ENCODE results near the gene MAMDC4. TPM values are rescaled to one million over a fixed set of nuclear protein-coding genes. Genes with fewer than 3 reads are reported as not detected.

Gene MAMDC4
- total and polyA plus RNA-seq, 2 of the 13 experiments (the other 11 are each of a cell fraction or from before 2014, with no cell fraction given), result 6.0 to 6.8 TPM

DNA sequence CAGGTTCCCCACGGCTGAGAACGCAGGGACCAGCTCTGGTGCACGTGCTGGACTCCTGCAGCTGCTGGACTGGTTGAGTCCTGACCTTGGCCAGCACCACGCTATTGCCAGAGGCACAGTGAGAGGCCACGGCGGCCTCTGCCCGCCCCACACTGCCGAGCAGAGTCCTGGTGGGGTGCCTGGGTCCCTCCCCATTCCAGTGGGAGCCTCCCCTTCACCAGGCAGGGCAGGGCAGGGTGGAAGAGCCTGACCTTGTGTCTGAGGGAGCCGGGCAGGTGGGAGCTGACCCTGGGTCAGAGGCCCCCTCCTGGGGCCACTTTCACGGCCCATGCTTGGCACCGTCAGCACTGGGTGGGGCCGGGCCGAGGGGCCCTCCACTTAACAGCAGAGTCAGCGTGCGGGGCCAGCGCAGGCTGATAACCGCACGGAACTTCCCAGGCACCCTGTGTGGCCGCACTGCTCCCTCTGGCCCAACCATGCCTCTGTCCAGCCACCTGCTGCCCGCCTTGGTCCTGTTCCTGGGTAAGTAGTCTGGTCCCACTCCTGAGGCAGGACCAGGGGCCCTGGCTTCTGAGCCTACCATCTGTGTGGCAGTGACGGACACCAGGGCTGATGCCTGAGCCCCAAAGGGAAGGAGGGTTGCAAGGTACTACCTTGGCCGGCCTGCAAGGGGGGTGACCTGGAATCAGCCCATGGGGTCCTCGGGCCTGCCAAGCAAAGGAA lies at the start of gene MAMDC4 (continued):
- TF ChIP-seq ARID4A (CRISPR knock-in tag; IDR thresholded peaks at IDR 0.05; ENCODE audit: borderline replicate concordance) (0 out of 2 replicates have a peak, but pooled peaks have one; percentile 28), ZSCAN22 (CRISPR knock-in tag; IDR thresholded peaks at IDR 0.05) (no peak), ZNF746 (CRISPR knock-in tag; IDR thresholded peaks at IDR 0.05) (no peak), AGO1 (IDR thresholded peaks at IDR 0.05; ENCODE audit: low read depth, low read length, poor library complexity, severe bottlenecking) (peak; percentile 74), ADNP (CRISPR knock-in tag; IDR thresholded peaks at IDR 0.05) (no peak), AKAP8 (CRISPR knock-in tag; IDR thresholded peaks at IDR 0.05) (peak; percentile 69), ZFX (CRISPR knock-in tag; IDR thresholded peaks at IDR 0.05; ENCODE audit: low read depth) (peak; percentile 33; the same call in 1 of the 2 replicates), HNRNPL (IDR thresholded peaks at IDR 0.05; ENCODE audit: low read depth, low read length) (0 out of 2 replicates have a peak, but pooled peaks have one; percentile 5), MBD4 (IDR thresholded peaks at IDR 0.05; ENCODE audit: borderline replicate concordance, low read length) (no peak), CHD2 (IDR thresholded peaks at IDR 0.05; ENCODE audit: low read depth, low read length) (no peak), ZEB1 (IDR thresholded peaks at IDR 0.05; ENCODE audit: insufficient replicate concordance, low read depth) (no peak), KLF13 (CRISPR knock-in tag; IDR thresholded peaks at IDR 0.05) (no peak), ZNF598 (CRISPR knock-in tag; IDR thresholded peaks at IDR 0.05; ENCODE audit: borderline replicate concordance) (no peak), ARID2 (CRISPR knock-in tag; IDR thresholded peaks at IDR 0.05; ENCODE audit: borderline replicate concordance) (no peak), ZNF264 (CRISPR knock-in tag; IDR thresholded peaks at IDR 0.05) (no peak), ZNF879 (CRISPR knock-in tag; IDR thresholded peaks at IDR 0.05) (no peak), JUND (CRISPR knock-in tag; IDR thresholded peaks at IDR 0.05) (no peak), NAIF1 (CRISPR knock-in tag; IDR thresholded peaks at IDR 0.05; ENCODE audit: borderline replicate concordance) (no peak), ZBTB20 (CRISPR knock-in tag; IDR thresholded peaks at IDR 0.05; ENCODE audit: borderline replicate concordance, low read depth) (no peak), RAD21 (CRISPR knock-in tag; IDR thresholded peaks at IDR 0.05) (no peak)
- TF ChIP-seq, protein P1, sequence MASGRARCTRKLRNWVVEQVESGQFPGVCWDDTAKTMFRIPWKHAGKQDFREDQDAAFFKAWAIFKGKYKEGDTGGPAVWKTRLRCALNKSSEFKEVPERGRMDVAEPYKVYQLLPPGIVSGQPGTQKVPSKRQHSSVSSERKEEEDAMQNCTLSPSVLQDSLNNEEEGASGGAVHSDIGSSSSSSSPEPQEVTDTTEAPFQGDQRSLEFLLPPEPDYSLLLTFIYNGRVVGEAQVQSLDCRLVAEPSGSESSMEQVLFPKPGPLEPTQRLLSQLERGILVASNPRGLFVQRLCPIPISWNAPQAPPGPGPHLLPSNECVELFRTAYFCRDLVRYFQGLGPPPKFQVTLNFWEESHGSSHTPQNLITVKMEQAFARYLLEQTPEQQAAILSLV (CRISPR knock-in tag; IDR thresholded peaks at IDR 0.05; ENCODE audit: borderline replicate concordance), result no peak
- TF ChIP-seq, protein P2, sequence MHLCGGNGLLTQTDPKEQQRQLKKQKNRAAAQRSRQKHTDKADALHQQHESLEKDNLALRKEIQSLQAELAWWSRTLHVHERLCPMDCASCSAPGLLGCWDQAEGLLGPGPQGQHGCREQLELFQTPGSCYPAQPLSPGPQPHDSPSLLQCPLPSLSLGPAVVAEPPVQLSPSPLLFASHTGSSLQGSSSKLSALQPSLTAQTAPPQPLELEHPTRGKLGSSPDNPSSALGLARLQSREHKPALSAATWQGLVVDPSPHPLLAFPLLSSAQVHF (CRISPR knock-in tag; IDR thresholded peaks at IDR 0.05), result no peak
- TF ChIP-seq, protein P3, sequence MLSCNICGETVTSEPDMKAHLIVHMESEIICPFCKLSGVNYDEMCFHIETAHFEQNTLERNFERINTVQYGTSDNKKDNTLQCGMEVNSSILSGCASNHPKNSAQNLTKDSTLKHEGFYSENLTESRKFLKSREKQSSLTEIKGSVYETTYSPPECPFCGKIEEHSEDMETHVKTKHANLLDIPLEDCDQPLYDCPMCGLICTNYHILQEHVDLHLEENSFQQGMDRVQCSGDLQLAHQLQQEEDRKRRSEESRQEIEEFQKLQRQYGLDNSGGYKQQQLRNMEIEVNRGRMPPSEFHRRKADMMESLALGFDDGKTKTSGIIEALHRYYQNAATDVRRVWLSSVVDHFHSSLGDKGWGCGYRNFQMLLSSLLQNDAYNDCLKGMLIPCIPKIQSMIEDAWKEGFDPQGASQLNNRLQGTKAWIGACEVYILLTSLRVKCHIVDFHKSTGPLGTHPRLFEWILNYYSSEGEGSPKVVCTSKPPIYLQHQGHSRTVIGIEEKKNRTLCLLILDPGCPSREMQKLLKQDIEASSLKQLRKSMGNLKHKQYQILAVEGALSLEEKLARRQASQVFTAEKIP (CRISPR knock-in tag; IDR thresholded peaks at IDR 0.05; ENCODE audit: borderline replicate concordance), result no peak
